GM18502 (cell line): Measurements from ENCODE around the gene DLEC1.
"Not testable (repeated sequence)": the region's sequence is repeated elsewhere in the genome, so short reads cannot be mapped to it uniquely, and the experiment has no call there.

Experiments used
- ATAC-seq: cut with Tn5 transposase; IDR thresholded peaks from one replicate; pipeline ENCODE4 v1.9.1; 2021; ENCODE audit warnings: mild to moderate bottlenecking; ENCODE audit not compliant: unreplicated experiment, poor library complexity

DLEC1 gene

DNA sequence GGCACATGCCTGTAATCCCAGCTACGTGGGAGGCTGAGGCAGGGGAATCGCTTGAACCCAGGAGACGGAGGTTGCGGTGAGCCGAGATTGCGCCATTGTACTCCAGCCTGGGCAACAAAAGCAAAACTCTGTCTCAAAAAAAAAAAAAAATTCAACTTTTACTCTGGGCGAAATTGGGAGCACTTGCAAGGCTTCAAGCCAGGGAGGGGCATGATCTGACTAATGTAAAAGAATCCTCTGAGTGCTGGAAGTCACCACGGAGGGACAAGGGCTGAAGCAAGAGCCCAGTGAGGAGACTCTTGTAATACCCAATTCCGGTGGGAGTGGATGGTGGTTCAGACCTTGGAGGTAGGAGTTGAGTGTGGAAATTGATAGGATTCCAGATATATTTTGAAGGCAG, 4.7 kb upstream of the DLEC1 start:
- ATAC-seq, result not testable (repeated sequence)

DNA sequence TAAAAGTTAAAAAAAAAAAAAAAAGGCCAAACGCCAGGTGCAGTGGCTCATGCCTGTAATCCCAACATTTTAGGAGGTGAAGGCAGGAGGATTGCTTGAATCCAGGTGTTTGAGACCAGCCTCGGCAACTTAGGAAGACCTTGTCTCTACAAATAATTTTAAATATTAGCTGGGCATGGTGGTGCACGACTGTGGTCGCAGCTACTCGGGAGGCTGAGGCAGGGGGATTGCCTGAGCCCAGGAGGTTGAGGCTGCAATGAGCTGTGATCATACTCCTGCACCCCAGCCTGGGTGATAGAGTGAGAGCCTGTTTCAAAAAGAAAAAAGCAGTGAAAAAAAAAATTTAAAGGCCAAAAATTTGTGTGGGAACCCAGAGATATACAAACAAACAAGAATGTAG, 2.7 kb upstream of the DLEC1 start:
- ATAC-seq, result no peak

DNA sequence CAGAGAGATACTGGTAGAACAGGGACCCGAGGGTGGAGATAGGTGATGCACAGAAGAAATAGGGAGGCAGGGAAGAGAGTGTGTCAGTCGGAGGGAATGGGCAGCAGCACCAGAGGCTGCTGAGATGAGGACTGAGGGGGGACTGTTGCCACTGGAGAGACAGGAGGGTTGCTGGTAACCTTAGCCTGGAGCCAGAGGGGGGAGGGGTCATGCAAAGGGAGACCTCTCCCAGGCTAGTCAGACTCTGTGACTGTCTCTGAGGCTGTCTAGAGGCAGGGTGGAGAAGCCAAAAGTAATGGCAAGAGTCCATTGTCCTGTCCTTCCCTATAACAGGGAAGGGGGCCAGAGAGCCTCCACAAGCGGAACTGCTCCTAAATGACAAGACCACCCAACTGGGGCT, 2.1 kb upstream of the DLEC1 start:
- no peak for ATAC-seq

DNA sequence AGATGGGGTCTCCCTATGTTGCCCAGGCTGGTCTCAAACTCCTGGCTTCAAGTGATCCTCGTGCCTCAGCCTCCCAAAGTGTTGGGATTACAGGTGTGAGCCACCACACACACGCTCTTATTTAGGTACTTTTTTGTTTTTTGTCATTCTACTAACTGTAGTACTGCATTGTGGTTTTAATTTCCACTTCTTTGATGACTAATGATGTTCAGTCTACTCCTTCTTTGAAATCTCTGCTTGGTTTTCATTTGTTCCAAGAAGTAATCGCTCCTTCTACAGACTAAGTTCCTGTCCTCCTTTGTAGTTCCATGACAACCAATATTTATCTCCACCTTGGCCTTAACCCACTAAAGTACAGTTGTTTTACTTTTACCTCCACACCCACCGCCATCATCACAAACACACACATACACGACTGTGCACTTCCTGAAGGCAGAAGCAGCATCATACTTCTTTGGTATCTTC, 529 bp upstream of the DLEC1 start:
- no peak for ATAC-seq

DNA sequence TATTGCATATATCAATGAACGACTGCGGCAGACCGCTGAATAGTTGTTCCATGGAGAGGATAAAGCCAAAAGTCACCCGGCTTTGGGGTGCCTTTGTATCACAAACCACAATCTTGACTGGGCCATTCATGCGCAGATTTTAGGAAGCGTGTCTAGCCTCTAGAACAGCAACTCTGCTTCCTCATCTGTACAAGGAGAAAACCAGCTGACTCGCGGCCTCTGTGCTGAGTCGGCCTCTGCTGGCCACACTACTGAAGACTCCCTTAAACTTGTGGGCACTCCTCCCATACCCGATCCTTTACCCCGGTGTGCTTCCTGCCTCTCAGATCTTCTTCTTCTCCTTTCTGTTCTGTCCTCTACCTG, 872 bp downstream of the DLEC1 start:
- peak; percentile 58 for ATAC-seq

DNA sequence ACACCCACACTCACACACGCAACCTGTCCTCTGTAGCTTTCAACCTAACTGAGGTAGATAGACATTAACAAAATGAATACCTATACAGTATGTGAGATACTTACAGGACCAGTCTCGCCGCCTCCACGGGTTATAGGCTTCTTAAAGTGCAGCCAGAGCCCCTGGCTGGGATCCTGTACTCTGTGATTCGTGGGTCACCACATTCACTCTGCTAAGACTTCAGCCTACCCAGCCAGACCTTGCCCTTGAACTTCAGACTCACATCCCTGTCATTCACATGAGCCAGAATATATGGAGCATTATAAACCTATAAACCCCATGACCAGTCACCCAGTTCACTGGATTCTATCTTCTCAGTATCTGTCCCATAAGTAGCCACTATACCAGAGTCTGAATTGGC, 1.4 kb downstream of the DLEC1 start:
- ATAC-seq, result no peak

DNA sequence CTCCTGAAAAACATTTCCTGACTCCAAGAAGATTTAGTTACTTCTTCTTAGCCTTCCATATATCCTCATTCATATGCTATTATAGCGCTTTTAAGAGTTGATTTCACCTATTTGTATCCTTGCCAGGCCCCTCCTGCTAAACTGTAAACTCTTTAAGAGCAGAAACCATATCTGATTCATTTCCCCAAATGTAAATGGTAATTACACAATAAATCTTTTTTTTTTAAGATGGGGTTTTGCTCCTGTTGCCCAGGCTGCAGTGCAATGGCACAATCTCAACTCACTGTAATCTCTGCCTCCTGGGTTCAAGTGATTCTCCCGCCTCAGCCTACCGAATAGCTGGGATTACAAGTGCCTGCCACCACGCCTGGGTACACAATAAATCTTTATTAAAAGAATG, 4.5 kb downstream of the DLEC1 start:
- no peak for ATAC-seq

DNA sequence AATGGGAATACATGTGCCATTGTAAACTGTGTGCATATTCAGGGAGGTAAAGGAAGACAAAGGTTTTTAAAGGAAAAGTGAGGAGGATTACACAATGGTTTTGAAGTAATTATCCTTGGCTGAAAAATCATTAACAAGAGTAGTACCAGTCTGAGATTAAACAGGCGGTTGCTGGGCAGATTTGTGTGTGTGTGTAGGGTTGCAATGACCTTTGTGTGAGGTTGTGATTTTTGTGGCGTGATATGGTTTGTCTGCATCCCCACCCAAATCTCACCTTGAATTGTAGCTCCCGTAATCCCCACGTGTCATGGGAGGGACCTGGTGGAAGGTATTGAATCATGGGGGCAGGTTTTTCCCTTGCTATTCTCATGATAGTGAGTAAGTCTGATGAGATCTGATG, 7.0 kb downstream of the DLEC1 start:
- no peak for ATAC-seq

DNA sequence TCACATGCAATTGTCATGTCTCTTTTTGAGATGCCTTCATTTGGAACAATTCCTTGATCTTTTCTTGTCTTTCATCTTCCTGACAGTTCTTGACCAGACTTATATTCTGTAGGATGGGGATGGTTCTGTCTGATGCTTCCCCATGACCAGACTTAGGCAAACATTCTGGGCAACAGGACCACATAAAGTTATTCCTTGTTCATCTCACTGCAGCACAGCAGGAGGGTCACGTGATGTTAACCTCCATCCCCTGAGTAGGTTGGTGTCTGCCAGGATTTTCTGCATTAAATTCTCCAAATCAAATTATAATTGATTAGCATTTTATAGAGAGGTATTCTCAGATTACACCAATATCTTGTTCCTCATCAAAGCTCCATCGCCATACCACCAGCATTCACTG, 7.8 kb downstream of the DLEC1 start:
- no peak for ATAC-seq

DNA sequence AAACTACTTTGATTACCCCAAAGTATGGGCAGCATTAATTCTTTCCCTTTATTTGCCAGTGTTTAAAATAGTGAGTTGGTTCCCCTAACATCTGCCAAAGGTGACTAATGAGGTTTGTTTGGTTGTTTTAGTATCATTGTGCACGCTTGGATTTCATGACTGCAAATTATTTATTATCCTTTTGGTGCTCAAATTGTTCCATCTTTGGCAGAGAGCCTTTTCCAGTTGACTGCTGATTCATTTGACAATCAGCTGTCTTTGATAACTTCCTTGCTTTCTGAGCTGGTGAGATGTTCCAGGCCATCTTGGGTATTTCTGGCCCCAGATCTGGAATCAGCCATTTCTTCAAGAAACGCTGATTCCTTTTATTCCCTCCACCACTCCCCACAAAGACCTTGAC, 8.9 kb downstream of the DLEC1 start:
- no peak for ATAC-seq

DNA sequence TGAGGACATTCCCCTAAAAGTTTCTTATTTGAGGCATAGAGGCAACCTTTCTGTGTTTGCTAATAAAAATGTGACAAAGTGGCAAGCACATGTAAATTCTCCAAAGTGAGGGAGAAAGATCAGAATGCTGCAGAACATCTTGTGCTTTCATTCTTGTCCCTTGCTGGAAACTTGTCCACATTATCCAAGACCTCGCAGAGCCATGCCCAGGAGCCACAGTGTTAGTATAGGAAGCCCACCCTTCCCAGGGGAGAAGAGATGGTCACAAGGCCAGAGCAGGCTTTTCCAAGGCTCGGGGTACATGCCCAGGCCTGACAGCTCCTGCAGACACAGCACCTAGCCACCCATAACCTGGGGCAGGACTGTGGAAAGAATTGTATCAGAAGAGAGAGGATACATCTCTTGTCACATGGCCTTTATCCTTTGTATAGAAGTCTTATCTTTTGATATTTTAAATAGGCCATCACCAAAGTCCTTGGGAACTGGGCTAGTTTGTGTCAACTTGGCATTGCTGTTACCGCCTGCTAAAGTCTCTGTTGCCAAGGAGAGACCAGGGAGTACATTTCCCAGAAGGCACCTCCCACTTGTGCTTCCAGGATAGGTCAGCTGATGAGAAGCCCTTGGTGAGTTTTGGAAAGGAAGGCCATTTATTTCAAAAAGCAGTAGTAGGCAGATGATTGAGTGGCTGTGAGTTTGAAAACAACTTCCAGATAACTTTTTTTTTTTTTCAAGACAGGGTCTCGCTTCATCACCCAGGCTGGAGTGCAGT, 10.5 kb downstream of the DLEC1 start:
- no peak for ATAC-seq

DNA sequence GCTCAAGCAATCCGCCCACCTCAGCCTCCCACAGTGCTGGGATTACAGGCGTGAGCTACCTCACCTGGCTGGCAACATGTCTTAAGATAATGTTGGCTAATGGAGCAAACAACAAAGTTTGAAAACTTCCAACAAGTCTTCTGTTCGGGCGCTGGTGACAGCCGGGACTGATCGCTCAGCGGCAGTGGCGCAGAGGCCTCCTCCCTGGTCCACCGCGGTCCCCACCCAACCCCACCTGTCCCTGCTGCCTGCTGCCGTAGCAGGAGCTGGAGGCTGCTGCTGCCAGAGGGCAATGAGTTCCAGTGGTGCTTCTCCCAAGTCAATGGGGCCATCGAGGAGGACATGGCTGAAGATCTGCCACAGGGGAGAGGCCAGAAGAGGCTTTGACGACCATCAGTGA, 12.1 kb downstream of the DLEC1 start:
- no peak for ATAC-seq

DNA sequence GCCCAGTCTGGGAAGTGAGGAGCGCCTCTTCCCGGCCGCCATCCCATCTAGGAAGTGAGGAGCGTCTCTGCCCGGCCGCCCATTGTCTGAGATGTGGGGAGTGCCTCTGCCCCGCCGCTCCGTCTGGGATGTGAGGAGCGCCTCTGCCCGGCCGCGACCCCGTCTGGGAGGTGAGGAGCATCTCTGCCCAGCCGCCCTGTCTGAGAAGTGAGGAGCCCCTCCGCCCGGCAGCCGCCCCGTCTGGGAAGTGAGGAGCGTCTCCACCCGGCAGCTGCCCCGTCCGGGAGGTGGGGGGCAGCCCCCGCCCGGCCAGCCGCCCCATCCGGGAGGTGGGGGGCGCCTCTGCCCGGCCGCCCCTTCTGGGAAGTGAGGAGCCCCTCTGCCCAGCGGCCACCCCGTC, 14.3 kb downstream of the DLEC1 start:
- ATAC-seq, result not testable (repeated sequence)

DNA sequence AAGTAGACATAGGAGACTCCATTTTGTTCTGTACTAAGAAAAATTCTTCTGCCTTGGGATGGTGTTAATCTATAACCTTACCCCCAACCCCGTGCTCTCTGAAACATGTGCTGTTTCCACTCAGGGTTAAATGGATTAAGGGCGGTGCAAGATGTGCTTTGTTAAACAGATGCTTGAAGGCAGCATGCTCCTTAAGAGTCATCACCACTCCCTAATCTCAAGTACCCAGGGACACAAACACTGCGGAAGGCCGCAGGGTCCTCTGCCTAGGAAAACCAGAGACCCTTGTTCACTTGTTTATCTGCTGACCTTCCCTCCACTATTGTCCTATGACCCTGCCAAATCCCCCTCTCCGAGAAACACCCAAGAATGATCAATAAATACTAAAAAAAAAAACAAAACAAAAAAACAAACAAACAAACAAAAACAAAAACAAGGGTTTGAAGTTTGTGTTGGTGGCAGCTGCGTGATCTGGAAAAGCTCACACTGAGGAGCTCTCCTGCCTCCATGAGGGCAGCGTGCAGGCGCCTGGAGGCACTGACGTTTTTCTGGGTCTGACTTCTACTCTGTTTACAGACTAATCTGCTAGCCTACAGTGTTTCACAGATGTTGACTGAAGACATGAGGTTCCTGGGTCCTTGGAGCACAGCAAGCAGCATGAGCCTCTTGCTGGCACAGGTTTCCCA, 14.9 kb downstream of the DLEC1 start:
- not testable (repeated sequence) for ATAC-seq

DNA sequence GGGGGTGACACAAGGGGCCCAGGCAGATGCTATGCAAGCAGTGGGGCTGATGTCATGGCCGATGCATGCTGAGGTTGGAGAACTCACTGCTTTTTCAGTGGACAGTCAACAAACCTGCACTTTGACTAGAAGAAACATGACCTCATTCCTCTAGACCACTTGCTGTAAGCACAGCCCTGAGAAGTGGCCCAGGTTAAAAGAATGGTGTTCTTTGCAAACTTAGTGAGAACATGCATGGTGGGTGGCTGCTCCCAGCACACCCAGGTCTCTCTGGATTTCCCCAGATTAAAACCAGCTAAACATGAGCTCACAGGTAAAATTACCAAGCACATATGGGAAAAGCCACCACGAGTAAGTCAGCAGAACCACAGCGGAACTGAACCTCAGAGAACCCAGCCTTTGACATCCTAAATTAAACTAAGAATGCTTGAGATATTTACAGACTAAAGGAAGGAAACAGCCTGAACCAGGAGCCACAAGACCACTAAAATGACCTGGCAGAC, 15.5 kb downstream of the DLEC1 start:
- no peak for ATAC-seq

DNA sequence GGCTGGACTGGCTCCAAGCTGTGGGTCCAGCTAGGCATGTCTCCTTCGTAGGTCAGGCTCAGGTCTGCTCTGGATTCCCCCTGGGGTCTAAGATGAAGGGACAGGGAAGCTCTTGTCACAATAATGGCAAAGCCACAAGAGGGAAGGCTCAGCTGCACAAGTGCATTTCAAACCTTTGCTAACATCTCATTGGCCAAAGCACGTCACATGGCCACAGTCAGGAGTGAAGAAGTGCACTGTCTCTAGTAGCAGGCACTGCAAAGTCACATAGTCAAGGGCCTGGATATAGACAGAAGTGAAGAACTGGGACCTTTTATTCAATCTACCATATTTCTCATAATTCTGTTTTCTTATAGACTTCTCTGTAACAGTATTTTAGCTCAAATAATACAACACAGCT, 20.1 kb downstream of the DLEC1 start:
- ATAC-seq, result no peak

DNA sequence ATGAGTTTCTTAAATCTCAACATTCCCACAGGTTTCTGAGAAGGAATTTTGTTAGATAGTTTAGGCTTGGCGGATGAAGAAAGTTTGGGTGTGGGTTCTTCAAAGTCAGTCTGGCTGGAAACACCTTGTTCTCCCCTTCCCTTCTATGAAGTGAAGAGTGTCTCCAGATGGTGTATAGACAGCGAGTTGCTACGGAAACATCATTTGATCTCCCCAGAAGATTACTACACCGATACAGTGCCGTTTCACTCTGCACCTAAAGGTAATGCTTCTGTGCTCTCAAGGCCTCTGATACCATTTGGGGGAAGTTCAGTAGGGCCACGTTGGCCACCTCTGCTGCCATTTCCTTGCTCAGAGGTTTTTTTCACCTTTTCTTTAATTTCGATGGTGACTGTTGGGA, 20.6 kb downstream of the DLEC1 start:
- no peak for ATAC-seq

DNA sequence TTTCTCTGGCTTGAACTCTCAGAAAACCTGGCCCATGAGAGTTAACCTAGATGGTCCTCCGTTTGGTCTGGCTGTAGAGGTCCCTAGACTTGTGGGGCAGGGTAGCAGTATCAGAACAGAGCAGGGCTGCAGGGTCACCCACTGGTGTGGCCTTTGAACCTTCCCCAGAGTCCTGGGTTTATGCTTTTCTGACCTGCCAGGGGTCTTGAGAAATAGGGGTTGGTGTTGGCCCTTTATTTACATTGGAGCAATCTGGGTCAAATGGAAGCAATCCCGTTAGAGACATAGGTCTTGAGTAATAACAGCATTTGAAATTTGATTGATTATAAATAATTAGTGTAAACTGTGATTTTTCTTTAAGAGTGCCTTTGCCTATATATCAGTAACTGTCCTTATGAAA, 23.8 kb downstream of the DLEC1 start:
- no peak for ATAC-seq

DNA sequence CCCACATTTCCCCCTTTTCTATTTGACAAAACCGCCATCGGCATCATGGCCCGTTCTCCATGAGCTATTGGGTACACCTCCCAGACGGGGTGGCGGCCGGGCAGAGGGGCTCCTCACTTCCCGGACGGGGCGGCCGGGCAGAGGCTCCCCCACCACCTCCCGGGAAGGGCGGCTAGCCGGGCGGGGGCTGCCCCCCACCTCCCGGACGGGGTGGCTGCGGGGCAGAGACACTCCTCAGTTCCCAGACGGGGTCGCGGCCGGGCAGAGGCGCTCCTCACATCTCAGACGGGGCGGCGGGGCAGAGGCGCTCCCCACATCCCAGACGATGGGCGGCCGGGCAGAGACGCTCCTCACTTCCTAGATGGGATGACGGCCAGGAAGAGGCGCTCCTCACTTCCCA, 25.4 kb downstream of the DLEC1 start:
- not testable (repeated sequence) for ATAC-seq

DNA sequence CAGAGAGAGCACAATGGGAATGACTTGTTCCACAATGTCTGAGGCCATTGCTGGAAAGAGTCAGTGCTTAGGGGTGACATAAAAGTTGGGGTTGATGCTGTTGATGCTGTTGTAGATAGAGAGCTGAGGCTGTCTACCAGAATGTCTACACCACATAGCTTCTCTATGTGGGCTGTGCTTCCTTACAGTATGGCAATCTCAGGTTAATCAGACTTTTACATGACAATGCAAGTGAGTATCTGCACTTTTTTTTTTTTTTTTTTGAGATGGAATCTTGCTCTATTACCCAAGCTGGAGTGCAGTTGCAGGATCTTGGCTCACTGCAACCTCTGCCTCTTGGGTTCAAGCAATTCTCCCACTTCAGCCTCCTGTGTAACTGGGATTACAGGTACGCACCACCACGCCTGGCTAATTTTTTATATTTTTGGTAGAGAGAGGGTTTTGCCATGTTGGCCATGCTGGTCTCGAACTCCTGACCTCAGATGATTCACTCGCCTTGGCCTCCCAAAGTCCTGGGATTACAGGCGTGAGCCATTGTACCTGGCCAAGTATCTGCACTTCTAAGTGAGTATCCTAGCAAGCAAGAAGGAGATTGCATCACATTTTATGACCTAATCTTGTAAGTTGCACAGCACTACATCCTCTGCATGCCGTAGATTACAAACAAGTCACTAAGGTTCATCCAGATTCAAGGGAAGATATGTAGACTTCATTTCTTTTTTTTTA, 28.7 kb downstream of the DLEC1 start:
- ATAC-seq, result no peak

DNA sequence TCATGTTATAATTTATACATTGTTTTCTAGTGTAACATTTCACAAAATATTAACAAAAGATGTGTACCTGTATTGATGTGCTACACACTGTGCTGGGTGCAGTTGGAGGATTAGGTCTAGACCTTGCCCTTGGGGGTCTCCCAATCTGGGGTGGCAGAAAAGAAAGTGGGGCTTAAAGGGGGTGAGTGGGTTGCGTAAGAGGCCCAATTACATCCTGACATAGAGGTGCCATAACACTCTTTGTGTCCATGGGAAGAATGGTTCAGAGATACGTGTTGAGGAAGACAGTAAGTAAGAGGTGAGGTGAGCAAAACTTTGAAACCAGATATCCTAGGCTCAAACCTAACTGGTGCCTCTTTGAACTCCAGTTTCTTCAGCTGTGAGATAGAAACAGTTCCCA, 31.0 kb downstream of the DLEC1 start:
- no peak for ATAC-seq
